ENCODE measurements around the gene GRIFIN.
"Not testable (repeated sequence)": the region's sequence is repeated elsewhere in the genome, so short reads cannot be mapped to it uniquely, and the experiment has no call there.

Gene GRIFIN

GRCh38 chr7:2477447-2478398 is 1.5 kb upstream of the GRIFIN start:
- peak; percentile 68 for DNase-seq

GRCh38 chr7:2476776-2477446 is 713 bp upstream of the GRIFIN start:
- no peak for DNase-seq

GRCh38 chr7:2475678-2476015 is 551 bp downstream of the GRIFIN start:
- no peak for DNase-seq

GRCh38 chr7:2474813-2475677 is 1.2 kb downstream of the GRIFIN start:
- no peak for DNase-seq

- DNase-seq, result no peak
Observed at GRCh38 chr7:2474224-2474623, 2.0 kb downstream of the GRIFIN start.

GRCh38 chr7:2473496-2474180 is 2.6 kb downstream of the GRIFIN start:
- no peak for DNase-seq

GRCh38 chr7:2472739-2473138 is 3.5 kb downstream of the GRIFIN start:
- DNase-seq, result no peak

GRCh38 chr7:2471396-2471795 is 4.8 kb downstream of the GRIFIN start:
- DNase-seq, result no peak

GRCh38 chr7:2471022-2471329 is 5.2 kb downstream of the GRIFIN start:
- DNase-seq, result no peak

- DNase-seq, result no peak
Observed at GRCh38 chr7:2470204-2471021, 5.8 kb downstream of the GRIFIN start.

- not testable (repeated sequence) for DNase-seq
Observed at GRCh38 chr7:2469460-2470203, 6.6 kb downstream of the GRIFIN start.

GRCh38 chr7:2468227-2468626 is 8.0 kb downstream of the GRIFIN start:
- DNase-seq, result no peak

- DNase-seq, result no peak
Observed at GRCh38 chr7:2466675-2467074, 9.5 kb downstream of the GRIFIN start.

- no peak for DNase-seq
Observed at GRCh38 chr7:2465928-2466327, 10.3 kb downstream of the GRIFIN start.

GRCh38 chr7:2462731-2463130 is 13.5 kb downstream of the GRIFIN start:
- no peak for DNase-seq

- no peak for DNase-seq
Observed at GRCh38 chr7:2461268-2462026, 14.8 kb downstream of the GRIFIN start.

GRCh38 chr7:2460641-2461040 is 15.6 kb downstream of the GRIFIN start:
- no peak for DNase-seq

GRCh38 chr7:2460188-2460587 is 16.0 kb downstream of the GRIFIN start:
- DNase-seq, result no peak

- DNase-seq, result no peak
Observed at GRCh38 chr7:2459674-2460073, 16.5 kb downstream of the GRIFIN start.

GRCh38 chr7:2453849-2454248 is 22.3 kb downstream of the GRIFIN start:
- not testable (repeated sequence) for DNase-seq

Measured in activated gamma-delta T cell treated with Interleukin-2 at 50 U/mL for 16 hours (primary cell).